HUES64 (cell line): ENCODE measurements around the gene PSMB11.

ENCODE experiments used
- H3K27ac ChIP-seq: 2 replicates; pipeline ENCODE4 v1.7.0; 2013; ENCODE audit warnings: low read depth, low read length, inconsistent platforms
- H3K27me3 ChIP-seq: 2 replicates; pipeline ENCODE4 v1.6.1; 2013; ENCODE audit warnings: mild to moderate bottlenecking, low read length; ENCODE audit not compliant: insufficient read depth
- H3K36me3 ChIP-seq: 2 replicates; pipeline ENCODE4 v1.6.1; 2013; ENCODE audit warnings: mild to moderate bottlenecking, low read length; ENCODE audit not compliant: insufficient read depth
- H3K4me1 ChIP-seq: 2 replicates; pipeline ENCODE4 v1.6.1; 2013; ENCODE audit warnings: mild to moderate bottlenecking, low read length, moderate library complexity; ENCODE audit not compliant: insufficient read depth
- H3K4me3 ChIP-seq: 2 replicates; pipeline ENCODE4 v1.5.1; 2013; ENCODE audit warnings: mild to moderate bottlenecking, low read length, moderate library complexity
- H3K9ac ChIP-seq: 2 replicates; pipeline ENCODE4 v1.6.1; 2013; ENCODE audit warnings: mild to moderate bottlenecking, low read depth, low read length
- H3K9me3 ChIP-seq: 2 replicates; pipeline ENCODE4 v1.6.1; 2013; ENCODE audit warnings: low read depth, low read length; ENCODE audit not compliant: insufficient read depth
- WGBS: fragments of 150-250, 120-280 bp; methylation state at CpG from one replicate; pipeline ENCODE4 v1.1.7; 2013; ENCODE audit warnings: missing lambda C conversion rate; 5-methylcytosine and 5-hydroxymethylcytosine counted together

Gene PSMB11

GRCh38 chr14:23076785-23077408, 34.9 kb downstream of the PSMB11 start:
- WGBS = 78% methylated on average over 5 of the region's 5 CpGs
- Histone ChIP-seq H3K27me3 (no peaks in the 10 kb centered on the region), H3K9ac (no peak overlapping the region), H3K4me1 (peaks cover 10% of the 10 kb centered on the region), H3K4me3 (no peak overlapping the region), H3K27ac (no peak overlapping the region), H3K36me3 (peaks cover 99% of the 10 kb centered on the region), H3K9me3 (no peaks in the 10 kb centered on the region)

- no peaks in the 10 kb centered on the region for H3K27me3 ChIP-seq
- H3K9me3 ChIP-seq = no peaks in the 10 kb centered on the region
- no peaks in the 10 kb centered on the region; the same call in 1 of the 2 replicates for H3K4me1 ChIP-seq
- H3K27ac ChIP-seq = no peak overlapping the region
- H3K4me3 ChIP-seq = no peak overlapping the region
- peaks cover 99% of the 10 kb centered on the region for H3K36me3 ChIP-seq
- no peak overlapping the region for H3K9ac ChIP-seq
- 94% methylated on average over 5 of the region's 5 CpGs for WGBS
These were observed 36.0 kb downstream of the PSMB11 start for GRCh38 chr14:23077962-23078361.

DNA sequence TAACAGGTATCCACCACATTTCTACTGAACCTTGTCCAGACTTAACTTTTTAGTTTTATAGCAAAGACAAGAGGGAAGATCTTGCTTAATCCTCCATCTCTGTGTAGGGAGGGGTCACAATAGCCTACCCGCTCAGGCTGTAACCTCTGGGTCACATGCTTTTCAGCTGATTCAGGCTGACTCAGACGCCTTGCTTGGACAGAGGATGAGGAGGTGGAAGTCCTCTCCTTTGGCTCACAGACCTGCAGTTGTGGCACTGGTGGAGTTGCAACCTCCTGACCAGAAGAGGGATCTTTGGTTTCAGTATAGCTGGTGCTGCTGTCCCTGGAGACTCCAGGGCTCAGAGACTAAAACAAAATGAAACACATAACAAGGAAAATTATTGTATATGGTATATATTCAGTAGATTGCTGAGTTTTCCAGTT, 36.7 kb downstream of the PSMB11 start:
- WGBS = 71% methylated on average over 2 of the region's 2 CpGs
- no peaks in the 10 kb centered on the region for H3K9me3 ChIP-seq
- H3K27ac ChIP-seq = no peak overlapping the region
- peaks cover 98% of the 10 kb centered on the region for H3K36me3 ChIP-seq
- no peak overlapping the region for H3K4me3 ChIP-seq
- no peaks in the 10 kb centered on the region for H3K4me1 ChIP-seq
- H3K9ac ChIP-seq = no peak overlapping the region
- H3K27me3 ChIP-seq = no peaks in the 10 kb centered on the region

DNA sequence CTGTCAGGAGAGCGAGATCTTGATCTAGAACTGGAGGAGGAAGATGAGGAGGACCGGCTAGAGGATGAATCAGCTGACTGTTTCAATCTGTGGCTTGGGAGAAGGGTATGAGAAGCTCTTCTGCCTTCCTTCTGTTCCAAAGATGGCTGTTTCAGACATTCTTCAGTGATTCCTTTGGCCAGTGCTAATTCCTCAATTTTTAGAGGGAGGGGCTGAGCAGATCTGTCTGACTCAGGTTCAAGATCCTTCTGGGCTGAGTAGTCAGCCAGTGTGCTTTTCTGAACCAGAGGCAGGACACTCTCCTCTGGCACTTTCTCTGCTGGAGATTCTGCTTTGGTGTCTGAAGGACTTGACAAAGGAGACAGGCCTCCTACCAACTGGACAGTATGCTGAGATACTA, 37.7 kb downstream of the PSMB11 start:
- Histone ChIP-seq H3K27ac (no peak overlapping the region), H3K36me3 (peaks cover 97% of the 10 kb centered on the region), H3K4me3 (no peak overlapping the region), H3K9me3 (no peaks in the 10 kb centered on the region), H3K27me3 (no peaks in the 10 kb centered on the region), H3K9ac (no peak overlapping the region), H3K4me1 (no peaks in the 10 kb centered on the region)
- WGBS = 95% methylated on average over 2 of the region's 2 CpGs

- Histone ChIP-seq H3K9me3 (no peaks in the 10 kb centered on the region), H3K9ac (no peak overlapping the region; the same call in 1 of the 2 replicates), H3K27me3 (no peaks in the 10 kb centered on the region), H3K4me1 (no peaks in the 10 kb centered on the region), H3K4me3 (no peak overlapping the region), H3K36me3 (peaks cover 97% of the 10 kb centered on the region), H3K27ac (no peak overlapping the region)
- WGBS = 96% methylated on average over 1 of the region's 1 CpG
These were observed 38.5 kb downstream of the PSMB11 start for GRCh38 chr14:23080474-23080873.

GRCh38 chr14:23085458-23085857, 43.4 kb downstream of the PSMB11 start:
- Histone ChIP-seq H3K4me3 (no peak overlapping the region), H3K4me1 (no peaks in the 10 kb centered on the region), H3K27ac (no peak overlapping the region), H3K9me3 (no peaks in the 10 kb centered on the region), H3K9ac (no peak overlapping the region), H3K36me3 (peaks cover 97% of the 10 kb centered on the region), H3K27me3 (no peaks in the 10 kb centered on the region)
- 91% methylated on average over 3 of the region's 3 CpGs for WGBS

DNA sequence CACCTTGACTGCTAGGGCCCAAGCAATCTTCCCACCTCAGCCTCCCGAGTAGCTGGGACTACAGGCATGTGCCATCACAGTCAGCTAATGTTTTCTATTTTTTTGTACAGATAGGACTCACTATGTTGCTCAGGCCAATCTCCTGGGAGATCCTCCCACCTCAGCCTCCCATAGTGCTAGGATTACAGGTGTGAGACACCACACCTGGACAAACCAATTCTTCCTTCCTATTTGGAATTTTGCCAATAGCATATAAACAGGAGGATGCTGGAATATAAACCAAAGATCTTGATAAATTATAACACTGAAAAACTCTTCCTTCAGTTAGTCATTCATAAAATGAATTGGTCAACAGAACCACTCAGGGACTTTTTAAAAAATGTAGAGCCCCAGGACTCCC, 44.6 kb downstream of the PSMB11 start:
- WGBS = 93% methylated on average over 1 of the region's 1 CpG
- Histone ChIP-seq H3K36me3 (peaks cover 97% of the 10 kb centered on the region), H3K27me3 (no peaks in the 10 kb centered on the region), H3K4me3 (no peak overlapping the region), H3K9me3 (no peaks in the 10 kb centered on the region), H3K4me1 (no peaks in the 10 kb centered on the region), H3K27ac (no peak overlapping the region), H3K9ac (no peak overlapping the region)

- 97% methylated on average over 12 of the region's 12 CpGs for WGBS
- Histone ChIP-seq H3K27me3 (no peaks in the 10 kb centered on the region), H3K27ac (no peak overlapping the region), H3K4me3 (no peak overlapping the region), H3K9me3 (no peaks in the 10 kb centered on the region), H3K36me3 (peaks cover 88% of the 10 kb centered on the region), H3K9ac (no peak overlapping the region), H3K4me1 (no peaks in the 10 kb centered on the region)
These were observed 47.7 kb downstream of the PSMB11 start for GRCh38 chr14:23089498-23090253.

DNA sequence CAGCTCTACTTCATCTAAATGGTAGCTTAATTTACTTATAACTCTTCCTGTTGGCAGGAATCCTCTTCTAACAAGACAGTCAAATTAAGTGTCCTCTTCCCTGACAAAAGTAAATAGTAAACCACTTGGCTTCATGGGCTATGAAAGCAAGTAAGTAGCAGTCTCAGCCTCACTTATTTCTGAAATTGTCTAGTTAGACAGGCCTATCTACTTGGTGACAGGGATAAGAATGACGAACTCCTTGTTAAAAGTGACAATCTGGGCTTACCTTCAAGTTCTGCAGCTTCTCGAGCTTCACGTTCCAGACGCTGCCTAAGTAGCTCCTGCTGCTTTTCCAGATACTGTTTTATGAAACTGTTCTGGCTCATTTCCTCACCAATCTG, 48.2 kb downstream of the PSMB11 start:
- Histone ChIP-seq H3K36me3 (peaks cover 82% of the 10 kb centered on the region), H3K9ac (no peak overlapping the region), H3K4me3 (no peak overlapping the region), H3K27me3 (no peaks in the 10 kb centered on the region), H3K9me3 (no peaks in the 10 kb centered on the region), H3K4me1 (no peaks in the 10 kb centered on the region), H3K27ac (no peak overlapping the region)
- 92% methylated on average over 4 of the region's 4 CpGs for WGBS

DNA sequence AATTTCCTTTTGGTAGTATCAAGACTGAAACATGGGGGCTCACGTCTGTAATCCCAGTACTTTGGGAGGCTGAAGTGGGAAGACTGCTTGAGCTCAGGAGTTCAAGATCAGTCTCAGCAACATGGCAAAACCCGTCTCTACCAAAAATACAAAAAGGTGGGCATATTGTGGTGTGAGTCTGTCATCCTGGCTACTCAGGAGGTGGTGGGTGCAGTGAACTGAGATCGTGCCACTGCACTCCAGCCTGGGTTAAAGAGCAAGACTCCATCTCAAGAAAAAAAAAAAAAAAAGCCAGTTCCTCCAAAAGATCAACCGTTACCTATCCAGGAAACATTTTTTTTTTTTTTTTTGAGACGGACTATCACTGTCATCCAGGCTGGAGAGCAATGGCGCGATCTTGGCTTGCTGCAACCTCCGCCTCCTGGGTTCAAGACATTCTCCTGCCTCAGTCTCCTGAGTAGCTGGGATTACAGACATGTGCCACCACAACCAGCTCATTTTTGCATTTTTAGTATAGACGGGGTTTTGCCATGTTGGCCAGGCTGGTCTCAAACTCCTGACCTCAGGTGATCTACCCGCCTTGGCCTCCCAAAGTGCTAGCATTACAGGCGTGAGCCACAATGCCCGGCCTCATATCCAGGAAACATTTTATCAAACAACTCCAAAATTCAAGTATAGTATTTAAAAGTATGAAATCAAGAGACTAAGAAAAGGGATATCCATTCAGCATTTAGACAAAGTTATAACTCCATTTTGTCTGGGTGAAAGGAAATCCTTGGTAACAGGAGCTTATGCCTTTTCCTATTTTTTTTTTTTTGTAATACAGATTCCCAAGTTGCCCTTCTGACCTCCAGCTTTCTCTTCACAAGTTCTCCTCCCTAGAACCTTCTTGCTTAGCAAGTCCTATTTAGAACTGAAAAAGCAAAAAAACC, 49.5 kb downstream of the PSMB11 start:
- Histone ChIP-seq H3K9ac (no peak overlapping the region), H3K27me3 (no peaks in the 10 kb centered on the region), H3K27ac (no peak overlapping the region), H3K9me3 (no peaks in the 10 kb centered on the region), H3K36me3 (peaks cover 69% of the 10 kb centered on the region), H3K4me1 (0 out of 2 replicates have a peak, but pooled peaks cover 1% of the 10 kb centered on the region), H3K4me3 (no peak overlapping the region)
- 87% methylated on average over 12 of the region's 12 CpGs for WGBS

GRCh38 chr14:23093104-23093503, 51.1 kb downstream of the PSMB11 start:
- Histone ChIP-seq H3K9me3 (no peaks in the 10 kb centered on the region), H3K27ac (no peak overlapping the region; the same call in 1 of the 2 replicates), H3K4me3 (peak overlapping the region; percentile 81), H3K4me1 (0 out of 2 replicates have a peak, but pooled peaks cover 6% of the 10 kb centered on the region), H3K27me3 (no peaks in the 10 kb centered on the region), H3K36me3 (peaks cover 68% of the 10 kb centered on the region), H3K9ac (no peak overlapping the region)
- 95% methylated on average over 2 of the region's 2 CpGs for WGBS
